Calu3 (cell line): ENCODE data around the gene CXCR1. TPM values are rescaled to one million over a fixed set of nuclear protein-coding genes. Genes with fewer than 3 reads are reported as not detected.

Experiments
- BruUV-seq: library from RNA; stranded (reverse); fragments of 400-500 nt; replicated peaks from 2 replicates; lab custom pipeline; 2021; lab: Mats Ljungman, UMichigan
- CTCF ChIA-PET: fragments of 300-600 bp; sonication (Branson Sonifier 250); formaldehyde crosslinking; loops from one replicate; lab custom pipeline; 2022; ENCODE audit warnings: antibody characterized with exemption; lab: Charles Lee
- DNase-seq: peaks from one replicate; pipeline ENCODE4 v3.0.0; 2022
- H3K27ac Mint-ChIP-seq: one replicate; pipeline ENCODE4 v1.8.0; 2022; ENCODE audit warnings: mixed read lengths; ENCODE audit not compliant: unreplicated experiment
- H3K27me3 Mint-ChIP-seq: one replicate; pipeline ENCODE4 v1.8.0; 2022; ENCODE audit warnings: mixed read lengths; ENCODE audit not compliant: unreplicated experiment
- H3K36me3 Mint-ChIP-seq: one replicate; pipeline ENCODE4 v1.8.0; 2022; ENCODE audit warnings: mild to moderate bottlenecking, moderate library complexity, mixed read lengths; ENCODE audit not compliant: insufficient read depth, unreplicated experiment
- H3K4me1 Mint-ChIP-seq: one replicate; pipeline ENCODE4 v1.8.0; 2022; ENCODE audit warnings: mild to moderate bottlenecking, low read depth, mixed read lengths; ENCODE audit not compliant: unreplicated experiment
- H3K4me3 Mint-ChIP-seq: one replicate; pipeline ENCODE4 v1.8.0; 2022; ENCODE audit warnings: mild to moderate bottlenecking, low read depth, moderate library complexity, mixed read lengths; ENCODE audit not compliant: unreplicated experiment
- H3K9me3 Mint-ChIP-seq: one replicate; pipeline ENCODE4 v1.8.0; 2022; ENCODE audit warnings: low read depth, mixed read lengths; ENCODE audit not compliant: unreplicated experiment
- CTCF ChIP-seq: fragments of 200-600 bp; IDR thresholded peaks from one replicate; pipeline ENCODE4 v1.8.0; 2022; ENCODE audit warnings: antibody characterized with exemption; ENCODE audit not compliant: unreplicated experiment
- intact Hi-C: fragments of 100-400 bp; cut with micrococcal nuclease; formaldehyde crosslinking; loops from one replicate; pipeline ENCODE4 v1.10.0; 2022; ENCODE audit not compliant: unreplicated experiment
- total RNA-seq: library from RNA; stranded (reverse); gene quantifications from 2 replicates; pipeline ENCODE4 v1.2.3, GENCODE V29; 2022

The CXCR1 gene
- total RNA-seq, 1 experiment from 2014 or later: not detected

- H3K9me3 Mint-ChIP-seq: no peaks in the 10 kb centered on the region
- no TSS peak for BruUV-seq
- H3K4me3 Mint-ChIP-seq: no peak overlapping the region
- no peak for DNase-seq
- no peak for TF ChIP-seq CTCF
- H3K36me3 Mint-ChIP-seq: no peaks in the 10 kb centered on the region
- intact Hi-C loops: no loop called here
- H3K27ac Mint-ChIP-seq: no peak overlapping the region
- no peaks in the 10 kb centered on the region for H3K4me1 Mint-ChIP-seq
- peaks cover 34% of the 10 kb centered on the region for H3K27me3 Mint-ChIP-seq
- CTCF ChIA-PET: interaction anchor here (0.7 kb wide), 1 partner anchor 178 kb away, joined by 5 read pairs; no protein-coding TSS in a partner anchor
Measured at GRCh38 chr2:218202266-218202665, 35.5 kb upstream of the CXCR1 start.

- no peak for TF ChIP-seq CTCF
- intact Hi-C loops: no loop called here
- BruUV-seq: no TSS peak
- Mint-ChIP-seq H3K4me3 (no peak overlapping the region), H3K27ac (no peak overlapping the region), H3K4me1 (no peaks in the 10 kb centered on the region), H3K36me3 (no peaks in the 10 kb centered on the region), H3K27me3 (peaks cover 34% of the 10 kb centered on the region), H3K9me3 (no peaks in the 10 kb centered on the region)
- DNase-seq: no peak
- CTCF ChIA-PET: no interaction called here
Measured at GRCh38 chr2:218196974-218197373, 30.2 kb upstream of the CXCR1 start.

- intact Hi-C loops: no loop called here
- H3K27ac Mint-ChIP-seq: no peak overlapping the region
- no peaks in the 10 kb centered on the region for H3K9me3 Mint-ChIP-seq
- H3K36me3 Mint-ChIP-seq: no peaks in the 10 kb centered on the region
- CTCF ChIA-PET: no interaction called here
- H3K27me3 Mint-ChIP-seq: peaks cover 17% of the 10 kb centered on the region
- no TSS peak for BruUV-seq
- no peak for DNase-seq
- no peaks in the 10 kb centered on the region for H3K4me1 Mint-ChIP-seq
- no peak overlapping the region for H3K4me3 Mint-ChIP-seq
- TF ChIP-seq CTCF: no peak
Measured at GRCh38 chr2:218194880-218195279, 28.1 kb upstream of the CXCR1 start.

GRCh38 chr2:218193701-218194100, 26.9 kb upstream of the CXCR1 start:
- CTCF ChIA-PET: no interaction called here
- Mint-ChIP-seq H3K27me3 (peaks cover 5% of the 10 kb centered on the region), H3K4me3 (no peak overlapping the region), H3K4me1 (no peaks in the 10 kb centered on the region), H3K27ac (no peak overlapping the region), H3K36me3 (no peaks in the 10 kb centered on the region), H3K9me3 (no peaks in the 10 kb centered on the region)
- no peak for DNase-seq
- BruUV-seq: no TSS peak
- no peak for TF ChIP-seq CTCF
- intact Hi-C loops: no loop called here
